Coronary artery (tissue), 2 donors: Measurements from ENCODE around the gene AFF1.
A peak's percentile ranks its signal among the peaks of the same experiment; 100 is the strongest.

Experiments
- DNase-seq: peaks from one replicate; pipeline ENCODE4 v3.0.0-alpha.2; 2017; ENCODE audit warnings: low spot score
- H3K27ac ChIP-seq, 2 donors: fragments of 200-600 bp; sonication (generic); one replicate each; pipeline ENCODE4 v1.5.1; 2016 to 2019
- H3K4me3 ChIP-seq: fragments of 200-600 bp; sonication (generic); 2 replicates; pipeline ENCODE4 v1.5.1; 2016; ENCODE audit warnings: mild to moderate bottlenecking, moderate library complexity
- CTCF ChIP-seq: fragments of 200-600 bp; sonication (generic); IDR thresholded peaks from one replicate; pipeline ENCODE4 v1.5.1; 2019; ENCODE audit warnings: antibody characterized with exemption

Gene AFF1

GRCh38 chr4:86999136-86999643 lies 64.4 kb downstream of the AFF1 start:
- H3K4me3 ChIP-seq: no peak overlapping the region
- DNase-seq: no peak
- TF ChIP-seq CTCF: no peak
- H3K27ac ChIP-seq: peak overlapping the region; percentile 10 to 41

DNA sequence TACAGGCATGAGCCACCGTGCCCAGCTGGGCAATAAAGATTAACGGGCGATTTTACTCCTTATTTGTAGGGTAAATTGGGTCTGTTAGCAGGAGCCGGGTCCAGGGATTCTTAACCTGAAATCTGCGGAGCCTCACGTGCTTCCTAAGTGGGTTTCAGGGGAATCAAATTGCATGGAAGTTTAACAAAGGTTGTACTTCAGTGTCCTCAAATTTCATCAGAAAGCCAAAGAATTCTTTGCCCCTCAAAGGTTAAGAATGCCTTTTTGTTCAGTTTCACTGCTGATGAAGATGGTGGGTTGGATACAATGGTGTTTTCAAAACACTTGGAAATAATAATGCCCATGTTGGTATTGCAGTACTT lies 67.9 kb downstream of the AFF1 start:
- no peak for TF ChIP-seq CTCF
- Histone ChIP-seq H3K27ac (no peak overlapping the region), H3K4me3 (no peak overlapping the region)
- no peak for DNase-seq

GRCh38 chr4:87003266-87003665 lies 68.5 kb downstream of the AFF1 start:
- H3K4me3 ChIP-seq: no peak overlapping the region
- H3K27ac ChIP-seq: no peak overlapping the region
- DNase-seq: no peak
- TF ChIP-seq CTCF: no peak

GRCh38 chr4:87005369-87005689 lies 70.5 kb downstream of the AFF1 start:
- Histone ChIP-seq H3K4me3 (no peak overlapping the region), H3K27ac (peak overlapping the region; percentile 95 to 97)
- DNase-seq: no peak
- TF ChIP-seq CTCF: no peak

GRCh38 chr4:87005690-87006425 lies 71.0 kb downstream of the AFF1 start:
- peak overlapping the region; percentile 95 to 97 for H3K27ac ChIP-seq
- peak overlapping the region; percentile 95 for H3K4me3 ChIP-seq
- no peak for DNase-seq
- TF ChIP-seq CTCF: no peak

DNA sequence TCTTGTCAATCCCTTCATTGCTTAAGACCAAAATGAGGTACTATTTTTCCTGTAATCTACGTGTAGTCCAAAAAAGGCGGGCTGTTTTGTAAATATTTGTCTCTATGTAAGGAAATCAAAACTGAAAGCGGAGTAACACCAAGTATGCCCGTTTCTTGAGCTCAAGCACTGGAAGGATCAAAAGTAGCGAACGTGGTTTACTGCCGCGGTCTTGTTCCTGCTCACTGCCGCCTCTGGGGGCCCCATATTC lies 71.5 kb downstream of the AFF1 start:
- Histone ChIP-seq H3K4me3 (peak overlapping the region; percentile 95), H3K27ac (peak overlapping the region; percentile 95 to 97)
- no peak for TF ChIP-seq CTCF
- DNase-seq: no peak

GRCh38 chr4:87006676-87007527 lies 72.1 kb downstream of the AFF1 start:
- peak; percentile 20 for TF ChIP-seq CTCF
- peak; percentile 97 for DNase-seq
- Histone ChIP-seq H3K4me3 (peak overlapping the region; percentile 95), H3K27ac (peak overlapping the region; percentile 95 to 97)
